Effector memory CD4-positive, alpha-beta T cell (primary cell): Measurements from ENCODE around the gene TRAM2.

ENCODE experiments used
- DNase-seq, 3 donors: peaks; one replicate each; pipeline ENCODE4 v3.0.0-alpha.2; 2020
- H3K27ac ChIP-seq: 2 replicates; pipeline ENCODE4 v1.7.0; 2013; ENCODE audit warnings: mild to moderate bottlenecking, low read length, moderate library complexity; ENCODE audit not compliant: insufficient read depth, poor library complexity, severe bottlenecking
- H3K27me3 ChIP-seq: replicated peaks from 2 replicates; pipeline ENCODE4 v1.7.0; 2013; ENCODE audit warnings: mild to moderate bottlenecking, low read length; ENCODE audit not compliant: insufficient read depth, control insufficient read depth, poor library complexity, severe bottlenecking
- H3K36me3 ChIP-seq: 2 replicates; pipeline ENCODE4 v1.7.0; 2013; ENCODE audit warnings: mild to moderate bottlenecking, low read length, moderate library complexity; ENCODE audit not compliant: control insufficient read depth, insufficient read depth
- H3K4me1 ChIP-seq: 2 replicates; pipeline ENCODE4 v1.7.0; 2013; ENCODE audit warnings: low read length, mild to moderate bottlenecking; ENCODE audit not compliant: control insufficient read depth, insufficient read depth, poor library complexity, severe bottlenecking
- H3K4me3 ChIP-seq: 2 replicates; pipeline ENCODE4 v1.7.0; 2013; ENCODE audit warnings: low read length, low read depth, mild to moderate bottlenecking; ENCODE audit not compliant: insufficient read depth, poor library complexity, severe bottlenecking
- H3K9me3 ChIP-seq: 2 replicates; pipeline ENCODE4 v1.7.0; 2013; ENCODE audit warnings: mild to moderate bottlenecking, low read length, moderate library complexity; ENCODE audit not compliant: control insufficient read depth

TRAM2 gene

GRCh38 chr6:52580905-52581304, 4.0 kb upstream of the TRAM2 start:
- no peaks in the 10 kb centered on the region for H3K27me3 ChIP-seq
- no peaks in the 10 kb centered on the region for H3K36me3 ChIP-seq
- no peak for DNase-seq
- H3K4me3 ChIP-seq: no peak overlapping the region
- peaks cover 6% of the 10 kb centered on the region for H3K4me1 ChIP-seq
- no peak overlapping the region for H3K27ac ChIP-seq
- H3K9me3 ChIP-seq: no peaks in the 10 kb centered on the region

GRCh38 chr6:52579006-52579660, 2.3 kb upstream of the TRAM2 start:
- H3K4me1 ChIP-seq: peaks cover 24% of the 10 kb centered on the region
- no peak for DNase-seq
- H3K4me3 ChIP-seq: no peak overlapping the region
- no peaks in the 10 kb centered on the region for H3K27me3 ChIP-seq
- no peaks in the 10 kb centered on the region for H3K9me3 ChIP-seq
- no peaks in the 10 kb centered on the region for H3K36me3 ChIP-seq
- H3K27ac ChIP-seq: no peak overlapping the region

GRCh38 chr6:52577778-52578463, 1.1 kb upstream of the TRAM2 start:
- Histone ChIP-seq H3K36me3 (no peaks in the 10 kb centered on the region), H3K4me1 (peaks cover 26% of the 10 kb centered on the region), H3K27me3 (no peaks in the 10 kb centered on the region), H3K27ac (peak overlapping the region; percentile 67), H3K9me3 (no peaks in the 10 kb centered on the region), H3K4me3 (peak overlapping the region; percentile 75)
- DNase-seq: no peak

GRCh38 chr6:52576392-52577021, 353 bp downstream of the TRAM2 start:
- DNase-seq: peak in 1 of 3 donors; percentile 23
- Histone ChIP-seq H3K27ac (peak overlapping the region; percentile 53), H3K9me3 (no peaks in the 10 kb centered on the region), H3K4me3 (peak overlapping the region; percentile 76), H3K4me1 (peaks cover 26% of the 10 kb centered on the region), H3K27me3 (no peaks in the 10 kb centered on the region), H3K36me3 (no peaks in the 10 kb centered on the region)

GRCh38 chr6:52576054-52576391, 837 bp downstream of the TRAM2 start:
- Histone ChIP-seq H3K27me3 (no peaks in the 10 kb centered on the region), H3K9me3 (no peaks in the 10 kb centered on the region), H3K36me3 (no peaks in the 10 kb centered on the region), H3K4me3 (peak overlapping the region; percentile 76), H3K27ac (no peak overlapping the region), H3K4me1 (peaks cover 26% of the 10 kb centered on the region)
- DNase-seq: no peak

GRCh38 chr6:52575502-52575892, 1.4 kb downstream of the TRAM2 start:
- H3K4me1 ChIP-seq: peaks cover 26% of the 10 kb centered on the region
- no peaks in the 10 kb centered on the region for H3K9me3 ChIP-seq
- H3K36me3 ChIP-seq: no peaks in the 10 kb centered on the region
- no peak for DNase-seq
- peak overlapping the region; percentile 76 for H3K4me3 ChIP-seq
- H3K27ac ChIP-seq: no peak overlapping the region
- H3K27me3 ChIP-seq: no peaks in the 10 kb centered on the region

GRCh38 chr6:52574709-52575501, 2.0 kb downstream of the TRAM2 start:
- Histone ChIP-seq H3K4me1 (peaks cover 26% of the 10 kb centered on the region), H3K4me3 (peak overlapping the region; percentile 76), H3K36me3 (no peaks in the 10 kb centered on the region), H3K9me3 (no peaks in the 10 kb centered on the region), H3K27ac (peak overlapping the region; percentile 9), H3K27me3 (no peaks in the 10 kb centered on the region)
- DNase-seq: peak; percentile 44 to 54 (median 50)

- no peak overlapping the region for H3K4me3 ChIP-seq
- H3K27me3 ChIP-seq: no peaks in the 10 kb centered on the region
- H3K27ac ChIP-seq: no peak overlapping the region
- DNase-seq: no peak
- no peaks in the 10 kb centered on the region for H3K9me3 ChIP-seq
- peaks cover 26% of the 10 kb centered on the region for H3K4me1 ChIP-seq
- H3K36me3 ChIP-seq: no peaks in the 10 kb centered on the region
Measured at GRCh38 chr6:52573295-52573694, 3.6 kb downstream of the TRAM2 start.

- H3K9me3 ChIP-seq: no peaks in the 10 kb centered on the region
- H3K27ac ChIP-seq: no peak overlapping the region
- no peaks in the 10 kb centered on the region for H3K36me3 ChIP-seq
Measured at GRCh38 chr6:52572536-52572935, 4.3 kb downstream of the TRAM2 start.

More at GRCh38 chr6:52572536-52572935, 4.3 kb downstream of the TRAM2 start:
- Histone ChIP-seq H3K4me1 (peaks cover 26% of the 10 kb centered on the region), H3K27me3 (no peaks in the 10 kb centered on the region), H3K4me3 (no peak overlapping the region)
- DNase-seq: no peak
